Activated CD4-positive, alpha-beta T cell treated with anti-CD3 and anti-CD28 coated beads, Interleukin-2, Interleukin-6, amounts not matched to agents 100 ng/mL and 50 ng/mL, durations not matched to agents 16 hours and 8 hours (primary cell): Measurements from ENCODE around the gene ADAMTS19.

Source experiments
- DNase-seq: peaks from one replicate; pipeline ENCODE4 v3.0.0-alpha.2; 2020

Gene ADAMTS19

DNA sequence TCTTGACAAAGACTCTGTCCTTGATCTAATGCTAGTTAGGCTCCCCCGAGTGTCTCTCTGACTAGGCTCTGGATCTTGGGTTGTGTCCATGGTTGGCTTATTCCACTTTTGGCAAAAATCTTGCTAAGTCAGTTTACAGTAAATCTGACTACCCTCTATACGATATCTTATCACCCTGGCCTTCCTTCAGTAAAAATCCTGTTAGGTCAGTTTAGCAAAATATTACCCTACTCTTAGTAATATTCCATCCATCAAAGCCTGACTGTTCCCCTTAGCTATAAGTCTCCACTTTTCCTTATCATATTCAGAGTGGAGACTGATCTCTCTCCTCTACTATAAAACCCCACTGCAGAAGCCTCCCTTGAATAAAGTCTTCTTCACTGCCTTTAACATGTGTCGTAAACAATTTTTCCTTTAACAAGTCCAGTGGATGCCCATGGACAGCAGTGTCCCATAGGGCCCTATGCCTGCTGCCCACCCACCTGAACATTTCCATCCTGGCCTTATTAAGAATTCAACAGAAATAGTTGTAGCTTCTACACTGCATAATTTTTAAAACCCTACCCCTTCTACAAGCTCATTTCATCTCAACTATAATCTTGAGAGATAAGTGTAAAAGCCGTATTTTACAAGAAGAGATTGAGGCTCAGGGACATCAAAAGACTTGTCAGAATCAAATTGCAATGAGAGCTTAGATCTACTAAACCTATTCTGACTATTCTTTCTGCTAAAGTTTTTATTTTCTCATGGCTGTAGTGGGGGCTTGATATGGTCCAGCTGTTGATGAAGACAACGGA, 310.1 kb downstream of the ADAMTS19 start:
- no peak for DNase-seq

DNA sequence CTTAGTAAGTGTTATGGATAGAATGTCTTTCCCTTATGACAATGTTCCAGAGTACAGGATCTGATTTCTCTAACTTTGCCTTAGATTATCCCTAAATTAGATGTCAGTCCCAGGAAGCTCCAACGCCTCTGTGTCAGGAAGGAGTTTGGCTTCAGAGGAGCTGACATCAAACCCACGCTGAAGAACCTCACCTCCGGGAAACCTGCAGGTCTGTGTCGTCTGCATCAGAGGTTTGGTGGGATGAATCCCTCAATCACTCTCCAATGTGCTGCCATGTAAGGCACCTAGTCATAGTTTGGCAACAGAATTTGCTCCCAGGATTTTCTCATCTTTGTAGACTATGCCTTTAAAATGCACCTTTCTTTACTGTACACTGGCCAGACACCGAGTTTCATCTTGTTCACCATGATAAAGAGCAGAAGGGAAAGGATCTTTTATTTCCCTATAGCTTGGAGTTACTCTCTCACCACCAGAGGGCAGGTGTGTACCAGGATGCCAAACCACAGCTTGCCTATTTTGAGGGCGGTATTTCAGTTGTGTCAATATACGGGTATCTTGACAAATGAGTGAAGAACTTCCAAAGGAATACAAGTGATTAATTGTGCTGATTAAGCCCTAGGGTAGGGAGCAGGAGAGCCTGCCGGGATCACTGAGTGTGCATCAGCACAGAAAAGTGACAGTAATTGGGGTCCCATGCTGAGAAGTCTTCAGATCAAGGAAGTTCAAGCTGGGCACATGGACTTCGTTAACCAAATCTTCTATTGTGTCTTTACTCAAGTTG, 311.1 kb downstream of the ADAMTS19 start:
- peak; percentile 64 for DNase-seq

DNA sequence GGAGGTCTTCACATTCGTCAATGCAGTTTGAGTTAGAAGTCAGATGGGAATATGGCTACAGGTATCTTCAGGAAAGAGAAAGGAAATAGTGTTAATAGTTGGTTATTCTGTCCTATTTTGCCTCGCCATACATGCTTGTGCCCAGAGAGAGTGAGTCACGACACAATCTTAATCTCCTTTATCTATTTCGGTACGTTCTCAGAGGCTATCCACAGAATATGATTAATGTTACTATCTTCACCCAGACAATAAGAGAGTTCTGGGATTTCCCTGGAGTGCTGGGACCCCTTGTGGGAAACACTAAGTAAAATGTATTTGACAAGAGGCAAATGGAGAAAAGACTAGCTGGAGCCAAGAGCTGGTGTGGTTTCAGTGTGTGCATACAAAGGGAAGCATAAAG, 313.3 kb downstream of the ADAMTS19 start:
- DNase-seq, result no peak

DNA sequence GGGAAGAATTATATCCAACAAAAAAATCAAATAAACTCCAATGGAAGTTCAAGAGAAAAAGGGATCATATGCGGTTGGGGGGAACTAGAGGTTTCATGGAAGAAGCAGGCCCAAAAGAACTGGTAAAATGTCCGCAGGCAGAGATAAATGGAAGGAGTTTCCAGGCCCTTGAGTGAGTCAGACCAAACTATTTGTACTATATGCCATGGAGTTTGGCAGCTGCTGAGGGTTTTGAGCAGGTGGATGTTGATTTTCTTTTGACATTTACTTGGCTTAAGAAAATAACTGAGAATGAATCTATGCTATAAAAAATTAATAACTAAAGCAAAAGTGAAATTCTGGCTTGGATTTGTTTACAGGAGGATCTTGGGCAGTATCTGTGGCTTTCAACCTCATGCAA, 321.5 kb downstream of the ADAMTS19 start:
- DNase-seq, result no peak
